ENCODE results near the gene PMEPA1.
A peak's percentile ranks its signal among the peaks of the same experiment; 100 is the strongest.

The PMEPA1 gene

GRCh38 chr20:57698867-57699275 lies 10.9 kb downstream of the PMEPA1 start:
- Histone ChIP-seq H3K4me2 (ENCODE audit: low read length) (peak overlapping the region; percentile 74), H3K9ac (ENCODE audit: low read depth, low read length) (peak overlapping the region; percentile 44), H3K4me1 (ENCODE audit: control insufficient read depth, insufficient read depth, low read length) (peaks cover 31% of the 10 kb centered on the region), H3K36me3 (ENCODE audit: insufficient read depth, low read length) (no peaks in the 10 kb centered on the region), H3K27me3 (ENCODE audit: control insufficient read depth, insufficient read depth, low read length) (no peaks in the 10 kb centered on the region), H3K9me3 (replicated peaks; ENCODE audit: low read length) (no peaks in the 10 kb centered on the region), H3K4me3 (ENCODE audit: low read length) (peak overlapping the region; percentile 28)

- no peaks in the 10 kb centered on the region for H3K9me3 ChIP-seq (replicated peaks; ENCODE audit: low read length)
- H3K4me3 ChIP-seq (ENCODE audit: low read length): peak overlapping the region; percentile 28
- H3K4me2 ChIP-seq (ENCODE audit: low read length): peak overlapping the region; percentile 74
- H3K27me3 ChIP-seq (ENCODE audit: control insufficient read depth, insufficient read depth, low read length): no peaks in the 10 kb centered on the region
- no peaks in the 10 kb centered on the region for H3K36me3 ChIP-seq (ENCODE audit: insufficient read depth, low read length)
- peak overlapping the region; percentile 44 for H3K9ac ChIP-seq (ENCODE audit: low read depth, low read length)
- H3K4me1 ChIP-seq (ENCODE audit: control insufficient read depth, insufficient read depth, low read length): peaks cover 31% of the 10 kb centered on the region
Observed at GRCh38 chr20:57698116-57698866, 11.5 kb downstream of the PMEPA1 start.

- Histone ChIP-seq H3K4me2 (ENCODE audit: low read length) (peak overlapping the region; percentile 61), H3K9ac (ENCODE audit: low read depth, low read length) (no peak overlapping the region), H3K36me3 (ENCODE audit: insufficient read depth, low read length) (no peaks in the 10 kb centered on the region), H3K9me3 (replicated peaks; ENCODE audit: low read length) (no peaks in the 10 kb centered on the region), H3K4me1 (ENCODE audit: control insufficient read depth, insufficient read depth, low read length) (peaks cover 31% of the 10 kb centered on the region), H3K4me3 (ENCODE audit: low read length) (no peak overlapping the region), H3K27me3 (ENCODE audit: control insufficient read depth, insufficient read depth, low read length) (no peaks in the 10 kb centered on the region)
Observed at GRCh38 chr20:57697543-57697942, 12.3 kb downstream of the PMEPA1 start.

GRCh38 chr20:57696401-57696961 lies 13.3 kb downstream of the PMEPA1 start:
- H3K9me3 ChIP-seq (replicated peaks; ENCODE audit: low read length): no peaks in the 10 kb centered on the region
- H3K9ac ChIP-seq (ENCODE audit: low read depth, low read length): no peak overlapping the region
- no peak overlapping the region for H3K4me3 ChIP-seq (ENCODE audit: low read length)
- no peaks in the 10 kb centered on the region for H3K36me3 ChIP-seq (ENCODE audit: insufficient read depth, low read length)
- H3K4me1 ChIP-seq (ENCODE audit: control insufficient read depth, insufficient read depth, low read length): peaks cover 31% of the 10 kb centered on the region
- H3K4me2 ChIP-seq (ENCODE audit: low read length): no peak overlapping the region
- no peaks in the 10 kb centered on the region for H3K27me3 ChIP-seq (ENCODE audit: control insufficient read depth, insufficient read depth, low read length)

- Histone ChIP-seq H3K36me3 (ENCODE audit: insufficient read depth, low read length) (no peaks in the 10 kb centered on the region), H3K4me2 (ENCODE audit: low read length) (no peak overlapping the region), H3K4me3 (ENCODE audit: low read length) (no peak overlapping the region), H3K9ac (ENCODE audit: low read depth, low read length) (no peak overlapping the region), H3K4me1 (ENCODE audit: control insufficient read depth, insufficient read depth, low read length) (peaks cover 31% of the 10 kb centered on the region), H3K9me3 (replicated peaks; ENCODE audit: low read length) (no peaks in the 10 kb centered on the region), H3K27me3 (ENCODE audit: control insufficient read depth, insufficient read depth, low read length) (no peaks in the 10 kb centered on the region)
Observed at GRCh38 chr20:57695940-57696339, 13.9 kb downstream of the PMEPA1 start.

GRCh38 chr20:57695012-57695411 lies 14.8 kb downstream of the PMEPA1 start:
- Histone ChIP-seq H3K9me3 (replicated peaks; ENCODE audit: low read length) (no peaks in the 10 kb centered on the region), H3K4me3 (ENCODE audit: low read length) (no peak overlapping the region), H3K4me2 (ENCODE audit: low read length) (no peak overlapping the region), H3K27me3 (ENCODE audit: control insufficient read depth, insufficient read depth, low read length) (no peaks in the 10 kb centered on the region), H3K9ac (ENCODE audit: low read depth, low read length) (no peak overlapping the region), H3K4me1 (ENCODE audit: control insufficient read depth, insufficient read depth, low read length) (peaks cover 31% of the 10 kb centered on the region), H3K36me3 (ENCODE audit: insufficient read depth, low read length) (no peaks in the 10 kb centered on the region)

GRCh38 chr20:57694481-57694880 lies 15.3 kb downstream of the PMEPA1 start:
- H3K9me3 ChIP-seq (replicated peaks; ENCODE audit: low read length): no peaks in the 10 kb centered on the region
- peaks cover 28% of the 10 kb centered on the region for H3K4me1 ChIP-seq (ENCODE audit: control insufficient read depth, insufficient read depth, low read length)
- H3K36me3 ChIP-seq (ENCODE audit: insufficient read depth, low read length): no peaks in the 10 kb centered on the region
- H3K27me3 ChIP-seq (ENCODE audit: control insufficient read depth, insufficient read depth, low read length): no peaks in the 10 kb centered on the region
- no peak overlapping the region for H3K4me3 ChIP-seq (ENCODE audit: low read length)
- no peak overlapping the region for H3K9ac ChIP-seq (ENCODE audit: low read depth, low read length)
- H3K4me2 ChIP-seq (ENCODE audit: low read length): no peak overlapping the region

- no peak overlapping the region for H3K4me2 ChIP-seq (ENCODE audit: low read length)
- H3K9ac ChIP-seq (ENCODE audit: low read depth, low read length): no peak overlapping the region
- H3K4me1 ChIP-seq (ENCODE audit: control insufficient read depth, insufficient read depth, low read length): peaks cover 22% of the 10 kb centered on the region
Observed at GRCh38 chr20:57693670-57694329, 16.0 kb downstream of the PMEPA1 start.

GRCh38 chr20:57693002-57693582 lies 16.7 kb downstream of the PMEPA1 start:
- H3K4me1 ChIP-seq (ENCODE audit: control insufficient read depth, insufficient read depth, low read length): peaks cover 17% of the 10 kb centered on the region
- no peaks in the 10 kb centered on the region for H3K9me3 ChIP-seq (replicated peaks; ENCODE audit: low read length)
- no peak overlapping the region for H3K4me2 ChIP-seq (ENCODE audit: low read length)
- no peaks in the 10 kb centered on the region for H3K36me3 ChIP-seq (ENCODE audit: insufficient read depth, low read length)
- no peaks in the 10 kb centered on the region for H3K27me3 ChIP-seq (ENCODE audit: control insufficient read depth, insufficient read depth, low read length)
- no peak overlapping the region for H3K9ac ChIP-seq (ENCODE audit: low read depth, low read length)
- H3K4me3 ChIP-seq (ENCODE audit: low read length): no peak overlapping the region

More at GRCh38 chr20:57693670-57694329, 16.0 kb downstream of the PMEPA1 start:
- no peaks in the 10 kb centered on the region for H3K9me3 ChIP-seq (replicated peaks; ENCODE audit: low read length)
- no peaks in the 10 kb centered on the region for H3K36me3 ChIP-seq (ENCODE audit: insufficient read depth, low read length)
- H3K27me3 ChIP-seq (ENCODE audit: control insufficient read depth, insufficient read depth, low read length): no peaks in the 10 kb centered on the region
- no peak overlapping the region for H3K4me3 ChIP-seq (ENCODE audit: low read length)

- Histone ChIP-seq H3K27me3 (ENCODE audit: control insufficient read depth, insufficient read depth, low read length) (no peaks in the 10 kb centered on the region), H3K4me1 (ENCODE audit: control insufficient read depth, insufficient read depth, low read length) (peaks cover 10% of the 10 kb centered on the region), H3K9me3 (replicated peaks; ENCODE audit: low read length) (no peaks in the 10 kb centered on the region), H3K9ac (ENCODE audit: low read depth, low read length) (no peak overlapping the region), H3K4me2 (ENCODE audit: low read length) (no peak overlapping the region), H3K36me3 (ENCODE audit: insufficient read depth, low read length) (no peaks in the 10 kb centered on the region), H3K4me3 (ENCODE audit: low read length) (no peak overlapping the region)
Observed at GRCh38 chr20:57692393-57692792, 17.4 kb downstream of the PMEPA1 start.

- H3K9ac ChIP-seq (ENCODE audit: low read depth, low read length): no peak overlapping the region
- H3K9me3 ChIP-seq (replicated peaks; ENCODE audit: low read length): no peaks in the 10 kb centered on the region
- H3K4me1 ChIP-seq (ENCODE audit: control insufficient read depth, insufficient read depth, low read length): peaks cover 6% of the 10 kb centered on the region
- H3K27me3 ChIP-seq (ENCODE audit: control insufficient read depth, insufficient read depth, low read length): no peaks in the 10 kb centered on the region
- H3K36me3 ChIP-seq (ENCODE audit: insufficient read depth, low read length): no peaks in the 10 kb centered on the region
- H3K4me3 ChIP-seq (ENCODE audit: low read length): no peak overlapping the region
- H3K4me2 ChIP-seq (ENCODE audit: low read length): no peak overlapping the region
Observed at GRCh38 chr20:57691699-57692098, 18.1 kb downstream of the PMEPA1 start.

Measured in skeletal muscle satellite cell (primary cell).